EL (cell line): ENCODE data around the gene RAMP1.
"Not testable (repeated sequence)": the region's sequence is repeated elsewhere in the genome, so short reads cannot be mapped to it uniquely, and the experiment has no call there.

Source experiments
- DNase-seq: peaks from one replicate; pipeline ENCODE4 v3.0.0-alpha.2; 2016

The RAMP1 gene

DNA sequence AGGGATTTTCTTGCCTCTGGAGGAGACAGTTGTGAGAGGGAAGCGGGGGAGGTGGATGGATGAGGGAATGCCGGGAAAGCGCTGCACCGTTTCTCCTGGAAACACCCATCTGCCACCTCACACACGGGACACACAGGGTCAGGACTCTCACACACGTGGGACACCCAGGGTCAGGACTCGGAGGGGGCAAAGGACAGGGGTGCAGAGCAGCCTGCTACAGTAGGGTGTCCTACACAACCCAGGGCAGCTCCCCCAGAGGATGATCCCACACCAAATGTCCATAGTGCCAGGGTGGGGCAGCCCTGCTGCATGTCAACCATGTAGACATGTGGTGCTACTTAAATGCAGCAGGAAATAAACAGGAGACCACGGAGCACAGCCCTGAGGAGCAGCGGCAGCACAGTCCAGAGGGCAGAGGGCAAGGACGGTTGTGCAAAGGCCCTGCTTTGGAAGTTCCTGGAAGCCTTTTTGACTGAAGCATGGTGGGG lies 5.1 kb downstream of the RAMP1 start:
- DNase-seq, result no peak

- DNase-seq, result peak; percentile 73
These were observed 5.7 kb downstream of the RAMP1 start for GRCh38 chr2:237864940-237865622.

- no peak for DNase-seq
These were observed 6.2 kb downstream of the RAMP1 start for GRCh38 chr2:237865623-237866041.

DNA sequence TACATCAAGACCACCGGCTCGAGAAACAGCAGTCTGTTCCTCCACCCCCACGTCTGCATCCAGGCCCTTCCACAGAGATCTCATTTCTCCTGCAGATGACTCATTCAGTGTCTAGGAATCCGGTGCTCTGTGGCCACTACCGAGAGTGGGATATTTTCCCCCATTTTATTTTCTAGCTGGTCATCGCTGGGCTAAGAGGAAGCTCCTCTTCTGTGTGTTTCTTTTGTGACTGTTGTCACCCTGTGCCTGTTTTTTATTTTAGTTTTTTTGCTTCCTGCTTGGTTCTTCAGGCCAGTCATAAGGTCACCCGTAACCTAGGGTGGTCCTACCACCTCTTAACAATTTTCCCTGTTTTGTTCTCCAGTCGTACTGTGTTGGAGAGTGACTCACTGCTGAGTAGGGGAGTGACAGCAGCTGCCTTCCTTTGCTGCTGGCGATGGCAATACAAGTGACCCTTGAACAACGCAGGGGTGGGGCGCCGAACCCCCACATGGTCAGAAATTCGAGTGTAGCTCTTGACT lies 6.7 kb downstream of the RAMP1 start:
- peak; percentile 65 for DNase-seq

- no peak for DNase-seq
These were observed 8.0 kb downstream of the RAMP1 start for GRCh38 chr2:237867465-237867864.

DNA sequence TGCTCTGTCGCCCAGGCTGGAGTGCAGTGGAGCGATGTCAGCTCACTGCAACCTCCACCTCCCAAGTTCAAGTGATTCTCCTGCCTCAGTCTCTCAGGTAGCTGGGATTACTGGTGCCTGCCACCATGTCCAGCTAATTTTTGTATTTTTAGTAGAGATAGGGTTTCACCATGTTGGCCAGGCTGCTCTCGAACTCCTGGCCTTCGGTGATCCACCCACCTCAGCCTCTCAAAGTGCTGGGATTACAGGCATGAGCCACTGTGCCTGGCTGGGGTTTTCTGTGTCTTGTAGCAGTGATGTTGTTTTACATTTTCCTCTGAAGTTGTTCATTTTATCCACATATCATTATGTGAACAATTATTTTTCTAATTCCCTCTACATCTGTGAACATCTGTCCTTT lies 8.7 kb downstream of the RAMP1 start:
- not testable (repeated sequence) for DNase-seq

DNA sequence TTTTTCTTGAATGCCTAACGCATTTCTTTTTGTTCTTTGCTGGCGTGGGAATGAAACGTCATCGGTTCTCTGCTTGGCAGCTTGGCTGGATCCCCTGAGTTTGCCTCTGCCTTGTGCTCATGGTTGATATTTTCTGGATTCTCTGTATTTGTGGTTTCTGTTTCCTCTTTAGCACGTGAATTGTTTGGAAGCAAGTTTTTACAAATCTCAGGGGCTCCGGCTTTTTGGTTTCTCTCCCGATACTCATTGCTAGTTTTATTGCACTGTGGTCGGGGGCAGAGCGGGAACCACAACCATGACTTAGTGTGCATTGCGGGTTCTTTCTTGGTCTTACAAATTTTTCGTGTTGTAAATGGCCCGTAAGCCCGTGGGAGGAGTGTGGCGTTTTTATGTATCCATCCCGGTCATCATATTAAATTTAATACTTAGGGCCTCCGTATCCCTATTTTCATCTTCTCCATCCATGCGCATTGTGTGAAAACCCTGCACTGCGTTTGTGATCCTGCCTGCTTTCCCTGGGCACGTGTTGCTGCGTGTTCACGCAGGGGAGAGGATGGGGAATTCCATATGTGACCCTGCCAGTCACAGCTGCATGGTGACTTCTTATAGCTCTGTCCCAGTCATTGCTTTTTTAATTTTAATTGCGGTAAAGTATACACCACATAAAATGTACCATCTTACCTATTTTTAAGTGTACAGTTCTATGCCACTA lies 9.4 kb downstream of the RAMP1 start:
- no peak for DNase-seq

GRCh38 chr2:237869343-237870102 lies 10.1 kb downstream of the RAMP1 start:
- DNase-seq, result no peak

GRCh38 chr2:237870126-237870525 lies 10.7 kb downstream of the RAMP1 start:
- DNase-seq, result no peak

DNA sequence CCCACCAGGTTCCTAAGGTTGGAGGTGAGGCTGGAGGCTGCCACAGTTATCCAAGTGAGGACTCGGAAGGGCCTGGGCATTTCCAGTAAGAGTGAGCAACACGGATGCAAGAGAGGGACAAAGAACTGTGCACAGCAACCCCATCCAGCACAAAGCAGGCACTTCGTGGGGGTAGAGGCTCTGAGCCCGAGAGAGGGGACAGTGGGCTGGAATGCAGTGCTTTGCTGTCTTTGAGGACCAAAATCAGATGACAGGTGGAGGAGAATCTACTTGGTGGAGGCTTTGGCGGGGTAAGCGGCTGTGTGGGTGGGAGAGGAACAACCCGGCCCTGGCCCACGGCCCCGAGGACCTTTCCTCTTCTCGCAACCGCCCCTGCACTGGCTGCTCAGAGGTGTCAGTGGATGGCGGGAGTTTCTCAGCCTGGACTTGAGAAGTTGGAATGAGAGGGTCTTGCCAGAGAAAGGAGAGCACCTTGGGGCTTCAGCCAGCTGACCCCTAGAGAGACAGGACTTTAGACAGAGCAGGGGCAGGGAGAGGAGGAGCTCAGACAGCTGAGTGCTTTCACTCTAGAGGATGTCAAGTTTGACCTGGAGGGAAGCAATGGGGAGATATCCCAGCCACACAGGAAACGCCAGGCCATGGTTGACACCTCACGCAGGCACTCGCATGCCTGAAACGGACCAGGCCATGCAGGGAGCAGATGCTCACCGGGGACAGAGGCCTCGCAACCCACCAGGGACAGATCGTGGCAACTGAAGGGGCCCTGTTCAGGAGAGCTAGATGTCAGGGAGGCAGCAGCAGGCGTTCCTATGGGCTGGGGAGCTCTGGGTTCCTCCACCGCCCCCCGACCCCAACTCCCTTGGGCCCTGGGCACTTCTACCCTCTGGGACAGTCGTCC lies 11.6 kb downstream of the RAMP1 start:
- no peak for DNase-seq

- DNase-seq, result no peak
These were observed 12.9 kb downstream of the RAMP1 start for GRCh38 chr2:237872178-237872887.

GRCh38 chr2:237873421-237873831 lies 14.0 kb downstream of the RAMP1 start:
- no peak for DNase-seq

GRCh38 chr2:237873897-237874551 lies 14.6 kb downstream of the RAMP1 start:
- DNase-seq, result no peak

- DNase-seq, result peak; percentile 95
These were observed 15.2 kb downstream of the RAMP1 start for GRCh38 chr2:237874585-237875161.

DNA sequence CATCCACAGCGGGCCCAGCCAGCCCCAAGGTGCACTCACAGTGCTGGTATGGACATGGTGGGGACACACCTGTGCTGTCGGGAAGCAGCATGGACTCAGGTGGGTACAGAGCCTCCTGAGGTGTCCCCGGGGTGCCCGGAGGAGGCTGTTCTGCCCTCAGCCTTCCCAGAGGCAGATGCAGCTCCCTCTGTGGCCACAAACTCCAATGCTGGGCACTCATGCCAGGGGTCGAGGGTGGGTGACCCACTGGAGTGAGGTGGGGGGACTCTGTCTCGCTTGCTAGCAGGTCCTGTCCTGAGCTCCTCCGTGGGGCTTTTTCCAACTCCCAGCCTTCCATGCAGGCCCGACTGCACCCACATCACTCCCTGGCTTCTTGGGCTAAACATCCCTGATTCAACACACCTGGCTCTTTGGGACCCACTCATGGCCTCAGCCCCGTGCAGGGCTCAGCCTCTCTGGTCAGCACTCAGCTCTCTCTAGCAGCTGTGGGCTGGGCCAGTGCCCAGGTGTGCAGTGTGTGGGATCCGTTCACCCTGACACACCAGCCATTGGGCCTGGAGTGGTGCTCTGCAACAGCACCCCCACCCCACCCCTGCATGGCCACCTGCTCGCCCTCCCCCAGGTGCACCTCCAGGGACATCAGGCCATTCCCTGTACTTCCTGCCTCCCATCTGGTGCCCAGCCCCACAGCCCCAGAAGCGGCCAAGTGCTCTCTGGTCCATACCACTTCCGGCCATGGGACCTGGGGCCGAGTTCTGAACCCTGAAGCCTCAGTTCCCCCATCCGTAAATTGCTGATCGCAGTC lies 16.0 kb downstream of the RAMP1 start:
- DNase-seq, result no peak

DNA sequence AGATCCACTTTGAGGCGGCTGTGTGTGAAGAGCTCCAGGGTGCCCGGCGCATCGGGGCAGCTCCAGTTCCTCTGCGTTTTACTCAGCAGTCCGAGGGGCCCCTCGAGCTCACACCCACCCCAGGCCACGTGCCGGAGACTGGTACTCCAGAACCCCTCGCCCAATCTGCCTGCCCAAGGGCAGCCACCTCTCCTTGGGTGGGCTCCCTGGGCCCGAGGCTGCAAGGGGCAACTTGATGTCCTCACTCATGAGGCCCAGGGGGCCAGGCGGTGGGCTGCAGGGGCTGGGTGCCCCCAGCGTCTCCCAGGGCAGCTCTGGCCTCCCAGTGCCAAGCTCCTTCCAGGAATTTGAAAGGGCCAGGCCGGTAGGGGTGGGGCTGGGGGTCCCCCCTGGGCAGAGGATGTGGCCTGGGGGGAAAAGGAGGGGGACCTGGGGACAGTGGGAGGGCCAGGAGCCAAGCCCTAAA lies 16.7 kb downstream of the RAMP1 start:
- no peak for DNase-seq

GRCh38 chr2:237876532-237876931 lies 17.1 kb downstream of the RAMP1 start:
- no peak for DNase-seq

DNA sequence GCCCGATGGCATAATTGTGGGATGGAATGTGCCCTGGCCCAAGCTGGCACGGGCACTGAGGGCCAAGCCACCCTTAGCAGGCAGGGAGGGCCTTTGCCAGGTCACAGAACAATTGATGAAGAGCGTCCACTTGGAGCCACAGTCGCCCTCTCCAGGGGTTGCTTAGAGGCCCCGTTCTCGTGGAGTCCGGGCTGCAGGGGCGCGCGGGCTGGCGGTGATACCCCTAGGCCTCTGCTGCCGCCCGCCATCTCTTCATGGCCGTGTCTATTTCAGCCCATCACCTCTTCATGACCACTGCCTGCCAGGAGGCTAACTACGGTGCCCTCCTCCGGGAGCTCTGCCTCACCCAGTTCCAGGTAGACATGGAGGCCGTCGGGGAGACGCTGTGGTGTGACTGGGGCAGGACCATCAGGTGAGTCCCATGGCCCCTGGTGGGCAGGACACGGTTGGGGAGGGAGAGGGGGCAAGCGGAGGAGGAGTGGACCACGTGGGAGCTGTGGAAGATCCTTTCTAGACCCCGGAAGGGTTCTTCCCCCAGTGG lies 17.6 kb downstream of the RAMP1 start:
- DNase-seq, result no peak

DNA sequence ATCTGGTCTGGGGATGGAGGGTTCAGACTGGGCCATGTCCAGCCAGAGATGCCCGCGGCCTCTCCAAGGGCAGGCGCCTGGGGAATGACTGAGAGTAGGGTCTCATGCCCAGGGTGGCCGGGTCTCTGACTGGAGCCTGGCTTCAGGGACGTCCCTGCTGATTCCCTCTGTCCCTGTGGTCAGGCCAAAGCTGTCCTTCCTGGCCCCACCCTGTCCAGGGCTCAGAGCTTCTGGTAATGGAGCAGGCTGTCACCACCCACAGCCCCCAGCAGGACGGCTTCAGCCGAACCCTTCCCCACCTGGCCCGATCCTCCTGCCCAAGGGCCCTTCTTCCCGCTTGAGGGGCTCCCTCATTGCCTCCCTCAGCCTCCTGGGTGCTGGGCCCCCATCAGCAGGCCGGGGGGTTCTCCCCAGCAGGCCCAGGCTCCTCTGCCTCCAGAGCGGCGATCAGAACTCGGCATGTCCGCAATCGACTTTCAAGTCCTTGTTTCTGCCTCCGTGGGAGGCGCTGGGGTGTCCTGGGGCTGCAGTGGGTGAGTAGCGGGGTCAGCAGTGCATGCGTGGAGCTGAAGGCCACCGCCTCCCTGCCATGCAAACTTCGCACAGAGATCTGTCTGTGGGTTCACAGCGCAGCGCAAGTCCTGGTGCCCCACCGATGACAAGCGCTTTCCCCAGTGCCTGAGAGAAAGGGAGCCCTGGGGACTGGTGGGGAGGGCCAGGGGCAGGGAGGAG lies 18.3 kb downstream of the RAMP1 start:
- no peak for DNase-seq
